Measurements from ENCODE around the gene MMP1.

DNA sequence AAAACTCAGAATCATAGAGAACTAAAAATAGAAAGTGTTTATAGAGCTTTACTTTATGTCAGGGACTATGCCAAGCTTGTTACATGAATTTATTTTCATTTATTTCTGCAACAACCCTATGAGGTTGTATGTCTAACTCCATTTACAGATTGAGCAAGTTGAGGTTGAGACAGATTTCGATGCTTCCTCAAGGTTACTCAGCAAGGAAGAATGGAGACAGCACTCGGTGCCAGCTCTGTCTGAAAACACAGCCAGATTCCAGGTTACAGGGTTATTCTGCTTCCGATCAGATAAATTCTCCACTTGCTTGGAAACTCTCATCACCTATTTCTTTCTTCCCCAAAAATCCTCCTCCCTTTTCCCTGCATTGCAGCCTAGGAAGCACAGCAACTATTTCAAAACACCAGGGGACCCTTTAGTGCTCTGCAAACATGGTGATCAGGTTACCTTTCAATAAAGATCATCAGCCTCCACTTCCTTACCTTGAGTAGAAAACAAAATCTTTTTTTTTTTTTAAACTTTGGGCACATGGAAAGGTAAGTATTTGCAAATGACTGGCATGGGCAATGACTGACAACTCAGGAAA lies 38.4 kb upstream of the MMP1 start:
- TF ChIP-seq, protein P1, sequence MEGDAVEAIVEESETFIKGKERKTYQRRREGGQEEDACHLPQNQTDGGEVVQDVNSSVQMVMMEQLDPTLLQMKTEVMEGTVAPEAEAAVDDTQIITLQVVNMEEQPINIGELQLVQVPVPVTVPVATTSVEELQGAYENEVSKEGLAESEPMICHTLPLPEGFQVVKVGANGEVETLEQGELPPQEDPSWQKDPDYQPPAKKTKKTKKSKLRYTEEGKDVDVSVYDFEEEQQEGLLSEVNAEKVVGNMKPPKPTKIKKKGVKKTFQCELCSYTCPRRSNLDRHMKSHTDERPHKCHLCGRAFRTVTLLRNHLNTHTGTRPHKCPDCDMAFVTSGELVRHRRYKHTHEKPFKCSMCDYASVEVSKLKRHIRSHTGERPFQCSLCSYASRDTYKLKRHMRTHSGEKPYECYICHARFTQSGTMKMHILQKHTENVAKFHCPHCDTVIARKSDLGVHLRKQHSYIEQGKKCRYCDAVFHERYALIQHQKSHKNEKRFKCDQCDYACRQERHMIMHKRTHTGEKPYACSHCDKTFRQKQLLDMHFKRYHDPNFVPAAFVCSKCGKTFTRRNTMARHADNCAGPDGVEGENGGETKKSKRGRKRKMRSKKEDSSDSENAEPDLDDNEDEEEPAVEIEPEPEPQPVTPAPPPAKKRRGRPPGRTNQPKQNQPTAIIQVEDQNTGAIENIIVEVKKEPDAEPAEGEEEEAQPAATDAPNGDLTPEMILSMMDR (conservative IDR thresholded peaks at IDR 0.05): no peak
- TF ChIP-seq ZFX (IDR thresholded peaks at IDR 0.05): no peak

Data from C4-2B (cell line).